Neural crest cell (in vitro differentiated cells): ENCODE measurements around the gene MYBPC2. TPM values are rescaled to one million over a fixed set of nuclear protein-coding genes. Genes with fewer than 3 reads are reported as not detected.

Source experiments
- DNase-seq: peaks from one replicate; pipeline ENCODE4 v3.0.0; 2021; ENCODE audit warnings: low read depth, mixed read lengths, low spot score
- H3K27ac Mint-ChIP-seq: one replicate; pipeline ENCODE4 v1.8.0; 2021; ENCODE audit warnings: mild to moderate bottlenecking, mixed read lengths; ENCODE audit not compliant: unreplicated experiment
- H3K27me3 Mint-ChIP-seq: 2 replicates; pipeline ENCODE4 v1.8.0; 2021; ENCODE audit warnings: low read depth, mild to moderate bottlenecking, mixed read lengths
- H3K36me3 Mint-ChIP-seq: 2 replicates; pipeline ENCODE4 v1.8.0; 2021; ENCODE audit warnings: low read depth, mild to moderate bottlenecking, mixed read lengths
- H3K4me1 Mint-ChIP-seq: 2 replicates; pipeline ENCODE4 v1.8.0; 2021; ENCODE audit warnings: mixed read lengths
- H3K4me3 Mint-ChIP-seq: one replicate; pipeline ENCODE4 v1.8.0; 2021; ENCODE audit warnings: mild to moderate bottlenecking, mixed read lengths
- H3K9me3 Mint-ChIP-seq: 2 replicates; pipeline ENCODE4 v1.8.0; 2021; ENCODE audit warnings: mixed read lengths
- total RNA-seq: library from RNA; stranded (reverse); gene quantifications from 2 replicates; pipeline ENCODE4 v1.2.1, GENCODE V29; 2021
- TF ChIP-seq, protein P1 (sequence below): fragments of 200-600 bp; sonication (generic); conservative IDR thresholded peaks from 2 replicates; pipeline ENCODE4 v1.5.0; 2021; ENCODE audit warnings: antibody characterized with exemption, mild to moderate bottlenecking

MYBPC2 gene
- total RNA-seq, 1 donor from 2014 or later, result not detected

DNA sequence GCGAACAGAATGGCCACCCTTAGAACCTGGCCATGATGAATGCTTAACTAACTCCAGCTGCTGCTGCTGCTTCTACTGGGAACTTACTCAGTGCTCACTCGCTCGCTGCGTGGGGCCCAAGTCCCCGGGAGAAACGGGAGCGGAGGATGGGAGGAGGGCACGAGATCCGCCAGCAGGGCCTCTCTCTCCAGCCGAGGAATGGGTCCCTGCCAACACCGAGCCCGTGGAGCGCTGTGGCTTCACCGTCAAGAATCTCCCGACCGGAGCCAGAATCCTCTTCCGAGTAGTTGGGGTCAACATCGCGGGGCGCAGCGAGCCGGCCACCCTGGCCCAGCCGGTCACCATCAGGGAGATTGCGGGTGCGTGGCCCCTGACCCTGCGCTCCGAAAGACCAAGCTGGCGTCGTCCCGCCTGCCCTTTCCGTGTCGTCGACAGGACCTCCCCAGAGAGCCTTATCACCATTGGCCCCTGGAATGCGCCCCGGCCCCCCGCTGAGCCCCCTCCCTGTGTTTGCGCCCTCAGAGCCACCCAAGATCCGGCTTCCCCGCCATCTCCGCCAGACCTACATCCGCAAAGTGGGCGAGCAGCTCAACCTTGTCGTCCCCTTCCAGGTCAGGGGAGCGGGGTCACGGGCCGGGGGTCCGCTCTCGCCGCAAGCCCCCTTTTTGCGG lies 25.8 kb downstream of the MYBPC2 start:
- Mint-ChIP-seq H3K4me1 (peaks cover 6% of the 10 kb centered on the region), H3K27me3 (peaks cover 14% of the 10 kb centered on the region), H3K9me3 (peaks cover 11% of the 10 kb centered on the region), H3K36me3 (no peaks in the 10 kb centered on the region), H3K4me3 (no peak overlapping the region), H3K27ac (no peak overlapping the region)
- TF ChIP-seq, protein P1, sequence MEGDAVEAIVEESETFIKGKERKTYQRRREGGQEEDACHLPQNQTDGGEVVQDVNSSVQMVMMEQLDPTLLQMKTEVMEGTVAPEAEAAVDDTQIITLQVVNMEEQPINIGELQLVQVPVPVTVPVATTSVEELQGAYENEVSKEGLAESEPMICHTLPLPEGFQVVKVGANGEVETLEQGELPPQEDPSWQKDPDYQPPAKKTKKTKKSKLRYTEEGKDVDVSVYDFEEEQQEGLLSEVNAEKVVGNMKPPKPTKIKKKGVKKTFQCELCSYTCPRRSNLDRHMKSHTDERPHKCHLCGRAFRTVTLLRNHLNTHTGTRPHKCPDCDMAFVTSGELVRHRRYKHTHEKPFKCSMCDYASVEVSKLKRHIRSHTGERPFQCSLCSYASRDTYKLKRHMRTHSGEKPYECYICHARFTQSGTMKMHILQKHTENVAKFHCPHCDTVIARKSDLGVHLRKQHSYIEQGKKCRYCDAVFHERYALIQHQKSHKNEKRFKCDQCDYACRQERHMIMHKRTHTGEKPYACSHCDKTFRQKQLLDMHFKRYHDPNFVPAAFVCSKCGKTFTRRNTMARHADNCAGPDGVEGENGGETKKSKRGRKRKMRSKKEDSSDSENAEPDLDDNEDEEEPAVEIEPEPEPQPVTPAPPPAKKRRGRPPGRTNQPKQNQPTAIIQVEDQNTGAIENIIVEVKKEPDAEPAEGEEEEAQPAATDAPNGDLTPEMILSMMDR, result no peak
- DNase-seq, result no peak

DNA sequence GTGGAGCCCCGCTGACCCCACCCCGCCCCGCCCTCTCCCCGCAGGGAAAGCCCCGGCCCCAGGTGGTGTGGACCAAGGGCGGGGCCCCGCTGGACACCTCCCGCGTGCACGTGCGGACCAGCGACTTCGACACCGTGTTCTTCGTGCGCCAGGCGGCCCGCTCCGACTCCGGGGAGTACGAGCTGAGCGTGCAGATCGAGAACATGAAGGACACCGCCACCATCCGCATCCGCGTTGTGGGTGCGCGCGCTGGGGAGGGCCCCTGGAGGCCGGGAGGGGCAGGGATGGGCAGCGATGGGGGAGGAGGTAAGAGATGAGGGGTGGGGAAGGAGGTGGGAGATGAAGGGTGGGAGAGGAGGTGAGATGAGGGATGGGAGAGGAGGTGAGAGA lies 26.4 kb downstream of the MYBPC2 start:
- TF ChIP-seq, protein P1, result no peak
- Mint-ChIP-seq H3K36me3 (no peaks in the 10 kb centered on the region), H3K27ac (no peak overlapping the region), H3K27me3 (peaks cover 14% of the 10 kb centered on the region), H3K4me1 (peaks cover 8% of the 10 kb centered on the region), H3K4me3 (no peak overlapping the region), H3K9me3 (peaks cover 11% of the 10 kb centered on the region)
- DNase-seq, result no peak

DNA sequence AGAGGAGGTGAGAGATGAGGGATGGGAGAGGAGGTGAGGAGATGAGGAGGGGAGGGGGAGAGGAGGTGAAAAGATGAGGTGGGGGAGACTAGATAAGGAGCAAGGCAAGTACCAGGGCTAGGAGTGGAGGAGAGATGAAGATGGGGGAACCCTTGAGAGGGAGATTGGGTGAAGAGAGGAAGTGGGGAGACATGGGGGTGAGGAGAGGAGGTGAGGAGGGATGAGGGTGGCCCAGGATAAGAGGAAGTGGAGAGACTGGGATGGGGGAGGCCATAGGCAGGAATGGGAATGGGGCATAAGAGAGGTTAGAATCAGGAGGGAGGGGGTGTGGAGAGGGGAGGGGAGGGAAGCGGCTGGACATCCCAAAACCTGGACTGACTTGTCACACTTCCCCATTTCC lies 26.9 kb downstream of the MYBPC2 start:
- H3K4me3 Mint-ChIP-seq, result no peak overlapping the region
- H3K36me3 Mint-ChIP-seq, result no peaks in the 10 kb centered on the region
- H3K4me1 Mint-ChIP-seq, result peaks cover 10% of the 10 kb centered on the region
- peaks cover 11% of the 10 kb centered on the region for H3K9me3 Mint-ChIP-seq
- no peak overlapping the region for H3K27ac Mint-ChIP-seq
- TF ChIP-seq, protein P1, result no peak
- H3K27me3 Mint-ChIP-seq, result peaks cover 14% of the 10 kb centered on the region
- DNase-seq, result no peak

DNA sequence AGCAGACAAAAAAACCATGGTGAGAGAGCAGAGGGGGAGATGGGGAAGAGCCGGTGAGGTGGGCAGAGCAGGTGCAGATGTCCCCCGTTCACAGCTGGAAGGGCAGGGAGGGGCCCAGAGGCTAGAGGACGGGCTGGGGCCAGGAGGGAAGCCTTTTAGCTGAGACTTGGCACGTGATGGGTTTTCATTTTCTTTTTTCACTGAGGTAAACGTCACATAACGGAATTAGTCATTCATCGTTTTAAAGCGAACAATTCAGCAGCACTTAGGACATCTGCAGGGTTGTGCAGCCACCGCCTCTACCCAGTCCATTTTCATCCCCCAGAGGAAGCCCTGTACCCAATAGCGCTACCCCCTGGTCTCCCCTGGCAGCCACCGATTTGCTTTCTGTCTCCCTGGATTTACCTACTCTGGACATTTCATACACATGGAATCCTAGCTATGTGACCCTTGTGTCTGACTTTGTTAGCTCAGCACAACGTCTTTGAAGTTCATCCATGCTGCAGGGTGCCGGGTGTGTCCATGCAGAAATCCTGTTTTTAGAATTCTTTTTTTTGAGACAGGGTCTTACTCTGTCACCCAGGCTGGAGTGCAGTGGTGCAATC lies 27.6 kb downstream of the MYBPC2 start:
- Mint-ChIP-seq H3K27me3 (peaks cover 14% of the 10 kb centered on the region), H3K9me3 (peaks cover 8% of the 10 kb centered on the region), H3K4me3 (no peak overlapping the region), H3K36me3 (no peaks in the 10 kb centered on the region), H3K27ac (no peak overlapping the region), H3K4me1 (peaks cover 10% of the 10 kb centered on the region)
- TF ChIP-seq, protein P1, result no peak
- DNase-seq, result no peak

DNA sequence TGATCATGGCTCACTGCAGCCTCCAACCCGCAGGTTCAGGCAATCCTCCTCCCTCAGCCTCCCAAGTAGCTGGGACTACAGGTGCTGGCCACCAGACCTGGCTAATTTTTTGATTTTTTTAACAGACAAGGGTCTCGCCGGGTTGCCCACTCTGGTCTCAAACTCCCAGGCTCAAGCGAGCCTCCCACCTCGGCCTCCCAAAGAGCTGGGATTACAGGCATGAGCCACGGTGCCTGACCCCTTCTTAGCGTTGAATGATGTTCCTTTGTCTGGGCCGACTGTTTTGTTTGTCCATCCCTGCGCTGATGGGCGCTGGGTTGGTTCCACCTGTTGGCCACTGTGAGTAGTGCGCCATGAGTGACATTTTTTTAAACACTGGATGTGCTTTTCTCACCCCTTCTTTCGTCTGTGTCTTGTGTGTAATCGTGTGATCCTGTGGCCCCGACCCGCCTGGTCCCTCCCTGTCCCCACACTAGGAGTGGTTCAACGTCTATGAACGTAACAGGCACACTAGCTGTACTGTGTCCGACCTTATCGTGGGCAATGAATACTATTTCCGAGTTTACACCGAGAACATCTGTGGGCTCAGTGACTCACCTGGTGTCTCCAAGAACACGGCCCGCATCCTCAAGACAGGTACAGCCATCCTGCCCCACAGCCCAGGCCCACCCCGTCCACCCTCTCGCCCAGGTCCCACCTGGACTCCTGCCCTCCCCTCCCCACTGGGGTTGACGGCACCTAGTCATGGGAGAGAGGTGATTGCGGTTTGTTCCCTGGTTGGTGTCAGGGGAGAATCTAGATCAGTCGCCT lies 28.6 kb downstream of the MYBPC2 start:
- H3K4me3 Mint-ChIP-seq, result no peak overlapping the region
- no peaks in the 10 kb centered on the region for H3K36me3 Mint-ChIP-seq
- peaks cover 2% of the 10 kb centered on the region for H3K9me3 Mint-ChIP-seq
- peaks cover 16% of the 10 kb centered on the region for H3K4me1 Mint-ChIP-seq
- peak overlapping the region; percentile 37 for H3K27ac Mint-ChIP-seq
- DNase-seq, result peak; percentile 68
- TF ChIP-seq, protein P1, result peak; percentile 81
- H3K27me3 Mint-ChIP-seq, result peaks cover 14% of the 10 kb centered on the region
